G401 (cell line): Measurements from ENCODE around the gene RIMBP2. TPM values are rescaled to one million over a fixed set of nuclear protein-coding genes. Genes with fewer than 3 reads are reported as not detected.
"Not testable (repeated sequence)": the region's sequence is repeated elsewhere in the genome, so short reads cannot be mapped to it uniquely, and the experiment has no call there.

Experiments used
- DNase-seq: peaks from one replicate; pipeline ENCODE4 v3.0.0-alpha.2; 2015; ENCODE audit warnings: low spot score
- in situ Hi-C: cut with HindIII; loops from 2 replicates; pipeline ENCODE4 v1.10.0; 2016; ENCODE audit warnings: low sequenced_read_pairs, mixed read lengths
- total RNA-seq: library from RNA; depleted of rRNA; stranded (reverse); fragments of >200 nt; shearing (Covaris generic); gene quantifications from 2 replicates; pipeline ENCODE4 v1.2.3, GENCODE V29; 2014

Gene RIMBP2
- total RNA-seq, 1 experiment from 2014 or later: 75.3 TPM

DNA sequence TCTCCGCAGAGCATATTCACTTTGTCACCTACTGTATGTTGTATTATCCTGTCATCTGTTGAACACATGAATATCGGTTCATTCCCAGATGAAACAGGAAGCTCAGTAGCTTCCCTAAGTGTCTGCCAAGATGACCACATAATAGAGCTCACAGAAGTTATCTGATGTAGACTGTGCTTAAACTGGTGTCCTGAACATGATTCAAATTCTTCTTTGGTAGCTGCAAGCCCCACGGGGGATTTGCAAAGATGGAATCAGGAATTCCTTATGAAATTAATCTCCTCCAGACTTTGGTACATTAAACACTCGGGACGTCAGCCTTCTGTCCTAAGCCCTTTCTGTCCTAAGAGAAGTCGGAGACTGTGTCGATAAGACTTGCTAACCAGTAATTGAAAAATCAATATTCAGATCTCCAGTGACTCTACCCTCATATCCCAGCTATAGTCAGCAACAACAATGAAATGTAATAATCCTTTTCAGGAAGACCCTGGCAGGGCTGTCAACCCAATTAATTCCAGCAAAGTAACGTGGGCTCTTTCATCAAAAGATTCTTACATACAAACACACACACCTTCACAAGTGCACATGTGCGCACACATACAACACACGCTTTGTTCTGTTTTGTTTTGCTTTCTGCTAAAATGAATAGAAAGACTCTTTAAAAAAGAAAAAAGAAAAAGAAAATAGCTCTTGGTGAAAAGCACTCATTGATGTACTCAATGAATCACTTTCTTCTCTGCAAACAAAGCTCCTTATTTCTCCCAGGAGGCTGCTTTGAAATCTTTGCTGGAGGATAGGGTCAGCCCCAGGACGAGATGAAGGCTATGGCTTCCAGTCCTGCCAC lies 127.2 kb downstream of the RIMBP2 start:
- DNase-seq: no peak
- in situ Hi-C loops: no loop called here

DNA sequence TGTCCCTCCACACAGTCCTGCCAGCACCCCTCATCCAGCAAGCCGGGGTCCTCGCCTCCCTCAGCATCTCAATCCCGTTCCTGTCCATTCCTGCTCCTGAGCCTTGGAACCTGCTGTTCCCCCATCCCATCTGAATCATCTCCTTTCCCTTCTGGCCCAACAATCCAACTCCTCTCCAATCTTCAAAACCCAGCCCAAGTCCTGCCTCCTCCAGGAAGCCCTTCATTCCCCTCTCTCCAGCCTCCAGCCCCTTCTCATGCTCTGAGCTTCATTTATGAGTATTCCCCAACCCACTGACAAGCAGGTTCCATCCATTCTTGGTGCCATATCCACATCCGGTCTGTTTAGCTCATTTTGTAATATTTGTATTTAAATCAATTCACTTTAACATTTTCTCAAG lies 128.1 kb downstream of the RIMBP2 start:
- DNase-seq: no peak
- in situ Hi-C loops: no loop called here

DNA sequence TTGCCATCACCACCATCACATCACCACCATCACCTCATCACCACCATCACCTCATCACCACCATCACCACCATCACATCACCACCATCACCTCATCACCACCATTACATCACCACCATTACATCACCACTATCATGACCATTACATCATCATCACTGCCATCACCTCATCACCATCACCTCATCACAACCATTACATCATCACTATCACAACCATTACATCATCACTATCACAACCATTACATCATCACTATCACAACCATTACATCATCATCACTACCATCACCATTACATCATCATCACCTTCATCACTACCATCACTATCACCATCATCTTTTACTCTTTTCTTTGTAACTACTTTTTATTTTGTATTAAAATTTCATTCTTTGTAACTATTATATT lies 131.6 kb downstream of the RIMBP2 start:
- DNase-seq, in situ Hi-C loops: not testable (repeated sequence)

DNA sequence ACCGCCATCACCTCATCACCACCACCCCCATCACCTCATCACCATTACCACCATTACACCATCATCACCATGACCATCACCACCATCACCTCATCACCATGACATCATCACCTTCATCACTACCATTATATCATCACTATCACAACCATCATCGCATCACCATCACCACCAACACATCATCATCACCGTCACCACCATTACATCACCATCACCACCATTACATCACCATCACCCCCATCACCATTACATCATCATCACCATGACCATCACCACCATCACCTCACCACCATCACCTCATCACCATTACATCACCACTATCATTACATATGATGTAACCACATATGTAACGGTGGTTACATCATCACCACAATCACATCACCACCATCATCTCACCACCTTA lies 132.3 kb downstream of the RIMBP2 start:
- no peak for DNase-seq
- in situ Hi-C loops: no loop called here

- no peak for DNase-seq
- in situ Hi-C loops: no loop called here
Observed at GRCh38 chr12:130583317-130583716, 132.8 kb downstream of the RIMBP2 start.

DNA sequence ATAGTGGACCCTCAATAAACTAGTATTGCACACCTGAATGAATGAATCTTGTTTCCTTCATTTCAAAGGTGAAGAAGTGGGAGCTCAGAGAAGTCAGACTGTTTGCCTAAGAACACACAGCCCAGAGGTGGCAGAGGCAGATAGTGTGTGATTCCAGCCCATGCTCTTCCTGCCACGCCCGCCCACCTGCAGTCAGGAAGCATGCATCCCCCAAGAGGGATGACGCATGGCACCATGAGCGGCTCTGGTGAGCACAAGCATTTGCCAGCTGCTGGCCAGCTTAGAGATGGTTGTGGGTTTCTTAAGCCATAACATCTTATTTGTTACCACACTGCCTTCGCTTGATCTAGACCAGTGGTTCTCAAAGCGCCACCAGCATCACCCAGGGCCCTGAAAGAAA lies 133.8 kb downstream of the RIMBP2 start:
- in situ Hi-C loops: no loop called here
- DNase-seq: no peak

DNA sequence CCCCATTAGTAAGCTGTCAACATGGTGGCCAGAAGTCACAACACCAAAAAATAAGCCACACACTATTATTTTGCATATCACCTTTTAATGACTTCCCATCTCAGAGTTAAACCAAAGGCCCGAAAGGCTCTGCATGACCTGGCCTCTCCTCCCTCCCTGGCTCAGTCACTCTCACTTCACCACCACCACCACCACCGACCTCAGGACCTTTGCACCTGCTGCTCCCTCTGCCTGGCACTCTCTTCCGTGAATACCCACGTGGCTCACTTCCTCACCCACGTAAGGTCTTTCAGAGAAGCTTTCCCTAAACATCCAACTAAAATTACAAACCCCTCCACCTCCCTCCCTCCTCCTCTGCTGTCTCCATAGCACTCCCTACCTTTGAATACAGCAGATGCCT lies 134.3 kb downstream of the RIMBP2 start:
- DNase-seq: no peak

DNA sequence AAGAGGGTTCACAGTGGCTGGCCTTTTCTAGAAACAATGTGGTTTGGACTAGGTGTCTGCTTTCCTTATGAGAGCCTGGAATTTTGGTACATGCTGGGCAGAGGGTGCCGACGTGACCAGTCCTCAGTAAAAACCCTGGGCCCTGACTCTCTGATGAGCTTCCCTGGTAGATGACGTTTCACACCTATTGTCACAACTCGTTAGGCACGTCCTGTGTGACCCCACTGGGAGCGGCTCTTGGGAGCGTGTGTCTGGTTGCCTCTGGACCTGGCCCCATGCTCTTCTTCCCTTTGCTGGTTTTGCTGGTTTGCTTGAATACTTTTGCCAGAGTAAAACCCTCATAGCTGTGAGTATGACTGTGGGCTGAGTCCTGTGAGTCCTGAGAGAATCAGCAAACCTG lies 136.9 kb downstream of the RIMBP2 start:
- in situ Hi-C loops: no loop called here

More for the DNA sequence above, 134.3 kb downstream of the RIMBP2 start:
- in situ Hi-C loops: no loop called here

DNA sequence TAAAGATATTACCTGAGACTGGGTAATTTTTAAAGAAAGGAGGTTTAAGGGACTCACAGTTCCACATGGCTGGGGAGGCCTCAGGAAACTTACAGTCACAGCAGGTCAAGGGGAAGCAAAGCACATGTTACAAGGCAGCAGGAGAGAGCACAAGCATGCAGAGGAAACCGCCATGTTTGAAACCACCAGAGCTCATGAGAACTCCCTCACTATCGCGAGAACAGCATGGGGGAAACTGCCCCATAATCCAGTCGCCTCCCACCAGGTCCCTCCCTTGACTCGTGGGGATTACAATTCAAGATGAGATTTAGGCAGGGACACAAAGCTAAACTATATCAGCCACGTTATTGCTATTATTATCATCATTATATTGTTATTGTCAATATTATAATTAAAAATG lies 138.7 kb downstream of the RIMBP2 start:
- in situ Hi-C loops: no loop called here
- no peak for DNase-seq

More for the DNA sequence above, 136.9 kb downstream of the RIMBP2 start:
- no peak for DNase-seq

DNA sequence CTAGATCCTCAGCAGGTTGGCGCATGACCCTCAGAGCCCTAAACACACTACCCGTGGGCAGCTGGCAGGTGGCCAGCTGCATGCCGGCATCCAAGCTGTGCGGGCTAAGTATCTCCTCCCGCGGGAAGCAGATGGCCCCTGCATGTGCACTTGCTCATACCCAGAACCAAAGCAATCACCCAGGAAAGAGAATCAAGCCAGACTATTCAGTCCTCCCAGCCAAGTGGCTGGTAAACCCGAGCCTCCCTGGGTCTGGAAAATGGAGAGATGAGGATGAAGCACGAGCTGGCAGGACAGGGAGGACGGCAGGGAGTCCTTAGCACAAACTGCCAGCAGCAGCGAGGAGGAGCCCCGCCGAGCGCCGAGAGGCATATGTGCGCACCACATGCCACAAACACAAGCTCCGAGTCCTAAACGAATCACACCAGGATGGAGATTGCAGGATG lies 139.7 kb downstream of the RIMBP2 start:
- peak; percentile 53 for DNase-seq
- in situ Hi-C loops: no loop called here

- in situ Hi-C loops: no loop called here
- DNase-seq: no peak
Observed at GRCh38 chr12:130574402-130574801, 141.7 kb downstream of the RIMBP2 start.

- DNase-seq: no peak
- in situ Hi-C loops: no loop called here
Observed at GRCh38 chr12:130573766-130574165, 142.3 kb downstream of the RIMBP2 start.

- in situ Hi-C loops: no loop called here
- DNase-seq: no peak
Observed at GRCh38 chr12:130573235-130573634, 142.9 kb downstream of the RIMBP2 start.

GRCh38 chr12:130572553-130572952 lies 143.5 kb downstream of the RIMBP2 start:
- in situ Hi-C loops: no loop called here
- no peak for DNase-seq

DNA sequence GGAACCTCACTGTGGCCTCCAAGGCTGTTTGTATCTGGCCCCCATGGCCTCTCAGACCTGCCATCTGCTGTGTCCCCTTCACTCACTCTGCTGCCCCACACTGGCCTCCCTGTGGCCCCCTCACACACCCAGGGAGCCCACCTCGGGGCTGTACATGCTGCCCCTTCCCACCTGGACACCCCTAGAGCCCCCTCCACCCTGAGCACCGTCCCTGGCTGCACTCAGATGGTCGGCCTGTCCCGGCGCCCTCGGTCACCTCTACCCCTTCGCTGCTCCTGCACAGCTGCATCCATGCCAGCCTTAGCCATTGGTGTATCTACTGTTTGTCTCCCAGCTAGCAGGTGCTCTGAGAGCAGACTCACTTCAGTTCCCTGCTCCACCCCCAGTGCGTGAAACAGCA lies 144.4 kb downstream of the RIMBP2 start:
- DNase-seq: no peak
- in situ Hi-C loops: no loop called here

DNA sequence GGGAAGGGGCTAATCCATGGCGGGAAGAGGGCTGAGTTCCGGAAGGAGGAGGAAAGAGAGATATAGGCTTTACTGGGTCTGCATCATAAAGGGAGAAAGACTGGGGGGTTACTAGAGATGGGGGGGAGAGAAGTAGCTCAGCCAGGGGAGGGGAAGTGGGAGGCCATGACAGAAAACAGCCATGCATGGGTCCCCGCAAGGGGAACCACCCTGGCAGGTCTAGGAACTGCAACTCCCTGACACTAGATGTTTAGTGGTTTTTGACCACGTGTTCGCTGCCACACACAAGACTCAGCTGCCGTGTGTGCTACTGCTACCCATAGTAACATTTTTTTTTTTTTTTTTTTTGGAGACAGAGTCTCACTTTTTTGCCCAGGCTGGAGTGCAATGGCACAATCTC lies 145.0 kb downstream of the RIMBP2 start:
- DNase-seq: no peak
- in situ Hi-C loops: no loop called here

GRCh38 chr12:130569521-130569920 lies 146.6 kb downstream of the RIMBP2 start:
- no peak for DNase-seq
- in situ Hi-C loops: no loop called here

DNA sequence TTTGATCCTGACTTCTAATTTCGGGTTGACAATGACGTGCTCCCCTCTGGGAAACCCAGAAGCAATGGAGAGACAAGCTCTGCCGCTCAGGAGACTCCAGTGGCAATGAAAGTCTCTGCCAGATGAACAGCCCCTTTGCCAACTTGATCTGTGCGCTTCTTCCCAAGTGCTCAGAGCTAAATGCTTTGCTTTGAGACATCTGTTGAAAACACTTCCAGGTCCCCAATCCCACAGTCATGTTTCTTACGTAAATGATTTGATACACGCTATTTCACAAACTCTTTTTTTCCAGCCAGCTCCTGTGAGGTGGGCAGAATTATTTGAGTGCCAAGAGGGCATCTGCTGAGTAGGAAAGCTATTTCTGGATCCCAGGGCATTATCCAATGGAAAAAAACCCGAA lies 147.6 kb downstream of the RIMBP2 start:
- in situ Hi-C loops: no loop called here
- DNase-seq: no peak

DNA sequence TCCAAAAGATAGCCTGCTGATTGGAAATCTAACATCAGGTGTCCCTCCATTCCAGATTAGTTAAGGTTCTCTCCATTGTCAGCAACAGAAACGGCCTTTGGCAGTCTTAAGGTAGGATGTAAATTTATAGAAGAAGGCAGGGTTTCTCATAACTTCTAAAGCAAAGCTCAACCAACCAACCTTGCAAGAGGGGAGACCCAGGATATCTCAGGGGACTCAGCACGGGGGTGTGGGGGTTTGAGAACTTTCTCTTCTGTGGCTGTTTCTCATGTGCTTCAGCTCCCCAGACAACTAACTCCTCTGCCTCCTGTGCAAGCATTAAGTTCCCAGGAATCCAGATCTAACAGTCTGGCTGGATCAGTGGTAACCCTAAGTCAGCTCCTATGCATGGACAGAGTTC lies 148.1 kb downstream of the RIMBP2 start:
- no peak for DNase-seq
- in situ Hi-C loops: no loop called here

DNA sequence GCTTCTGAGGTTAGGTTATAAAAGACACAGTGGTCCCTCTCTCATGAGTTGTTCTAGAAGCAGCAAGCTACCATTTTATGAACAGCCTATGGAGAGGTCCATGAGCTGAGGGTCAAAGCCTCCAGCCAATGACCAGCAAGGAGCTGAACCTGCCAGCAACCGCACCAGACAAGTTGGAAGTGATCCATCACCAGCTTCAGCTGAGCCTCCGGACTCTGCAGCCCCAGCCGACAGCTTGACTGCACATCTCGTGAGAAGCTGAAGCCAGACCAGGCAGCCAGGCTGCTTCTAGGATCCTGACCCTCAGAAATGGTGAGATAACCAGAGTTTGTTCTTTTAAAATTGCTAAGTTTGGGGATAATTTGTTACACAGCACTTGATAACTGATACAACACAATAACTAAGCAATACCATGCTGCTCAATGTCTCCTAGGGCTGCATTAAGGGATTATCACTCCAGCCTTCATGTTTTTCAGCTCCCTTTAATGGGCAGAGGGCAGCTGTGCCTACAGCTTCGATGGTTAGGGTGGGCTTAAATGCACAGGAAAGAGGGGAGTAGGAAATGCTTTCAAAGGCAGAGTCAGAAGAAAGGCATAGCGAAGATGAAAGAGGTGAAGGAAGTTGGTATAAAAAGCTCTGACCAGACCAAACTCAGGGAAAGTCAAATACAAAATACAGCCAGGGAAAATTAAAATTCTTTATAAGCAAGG lies 149.5 kb downstream of the RIMBP2 start:
- in situ Hi-C loops: no loop called here
- DNase-seq: no peak

DNA sequence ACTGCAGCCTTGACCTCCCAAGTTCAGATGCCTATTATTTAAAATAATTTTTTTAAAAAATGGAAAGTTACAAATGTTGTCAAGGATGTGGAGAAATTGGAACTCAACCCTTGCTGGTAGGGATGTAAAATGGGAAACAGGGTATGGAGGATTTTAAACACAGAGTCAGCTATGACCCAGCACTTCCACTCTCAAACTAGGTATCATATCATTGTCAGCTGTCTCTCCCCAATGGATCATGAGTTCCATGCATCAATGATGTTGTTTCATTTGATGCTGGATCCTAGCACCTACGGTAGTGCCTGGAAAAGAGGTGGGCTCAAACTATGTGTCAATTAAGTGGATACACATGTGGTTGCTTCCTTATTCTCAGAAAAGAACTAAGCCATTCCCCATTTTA lies 150.9 kb downstream of the RIMBP2 start:
- no peak for DNase-seq
- in situ Hi-C loops: no loop called here
